Stimulated activated CD4-positive, alpha-beta T cell treated with anti-CD3 and anti-CD28 coated beads, Interleukin-1b, Interleukin-23, amount 100 ng/mL, for 48 hours (primary cell): ENCODE data around the gene MIOS.

Experiments
- DNase-seq: peaks from one replicate; pipeline ENCODE4 v3.0.0-alpha.2; 2020

Gene MIOS

DNA sequence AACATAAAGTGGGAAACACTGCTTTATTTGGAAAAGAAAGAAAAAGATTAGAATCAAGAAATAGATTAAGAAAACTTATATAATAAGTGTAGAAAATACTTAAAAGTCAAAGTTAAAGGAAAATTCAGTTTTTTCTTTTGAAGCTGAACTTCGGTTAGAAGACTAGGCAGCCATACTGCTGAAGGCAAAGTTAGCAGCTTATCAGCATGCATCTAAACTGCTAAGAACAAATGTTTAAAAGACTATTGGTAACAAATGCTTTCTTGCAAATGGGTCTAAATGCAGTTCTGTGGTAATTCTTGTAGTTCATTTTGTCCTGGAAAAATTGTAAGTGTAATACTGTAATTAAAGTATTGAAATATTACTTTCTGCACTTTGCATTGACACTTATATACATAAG lies 18.0 kb downstream of the MIOS start:
- no peak for DNase-seq

DNA sequence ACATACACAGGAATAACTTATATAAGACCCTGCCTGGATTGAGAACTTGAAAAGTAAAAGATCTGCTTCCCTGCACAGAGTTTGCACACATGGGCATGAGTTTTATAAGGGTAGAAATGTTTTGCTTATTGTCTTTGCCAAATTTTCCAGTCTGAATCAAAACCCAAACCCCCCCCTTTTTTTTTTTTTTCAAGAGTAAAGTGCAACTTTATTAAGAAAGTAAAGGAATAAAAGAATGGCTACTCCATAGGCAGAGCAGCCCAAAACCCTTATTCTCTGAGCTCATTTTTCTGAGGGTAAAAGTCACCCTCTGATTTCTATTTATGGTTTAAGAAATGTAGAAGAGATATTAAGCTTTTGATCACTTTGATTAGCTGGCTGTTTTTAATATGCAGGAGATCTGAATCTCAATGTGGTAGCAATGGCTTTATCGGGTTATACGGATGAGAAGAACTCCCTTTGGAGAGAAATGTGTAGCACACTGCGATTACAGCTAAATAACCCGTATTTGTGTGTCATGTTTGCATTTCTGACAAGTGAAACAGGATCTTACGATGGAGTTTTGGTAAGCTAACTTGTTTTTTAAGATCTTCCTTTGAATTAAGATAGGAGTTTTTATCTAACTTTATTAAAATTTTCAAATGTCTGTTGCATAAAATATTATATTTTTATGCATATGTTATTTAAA lies 18.7 kb downstream of the MIOS start:
- DNase-seq: no peak

DNA sequence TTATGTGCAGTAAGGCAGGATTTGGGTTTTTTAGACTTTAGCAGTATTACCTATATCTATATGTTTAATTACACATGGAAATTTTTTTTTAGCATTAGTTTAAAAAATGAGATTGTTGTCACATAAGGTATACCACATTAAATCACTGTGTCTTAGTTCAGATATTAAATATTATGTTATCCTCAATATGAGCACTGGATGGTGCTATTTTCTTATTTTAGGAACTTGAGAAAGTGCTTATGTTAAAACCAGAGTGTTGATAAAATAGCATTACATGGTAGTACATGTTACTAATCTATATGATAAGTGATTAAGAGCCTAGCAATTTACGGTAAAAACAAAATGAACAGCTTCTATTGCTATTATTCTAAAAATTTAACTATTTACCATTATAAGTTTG lies 28.8 kb downstream of the MIOS start:
- no peak for DNase-seq

DNA sequence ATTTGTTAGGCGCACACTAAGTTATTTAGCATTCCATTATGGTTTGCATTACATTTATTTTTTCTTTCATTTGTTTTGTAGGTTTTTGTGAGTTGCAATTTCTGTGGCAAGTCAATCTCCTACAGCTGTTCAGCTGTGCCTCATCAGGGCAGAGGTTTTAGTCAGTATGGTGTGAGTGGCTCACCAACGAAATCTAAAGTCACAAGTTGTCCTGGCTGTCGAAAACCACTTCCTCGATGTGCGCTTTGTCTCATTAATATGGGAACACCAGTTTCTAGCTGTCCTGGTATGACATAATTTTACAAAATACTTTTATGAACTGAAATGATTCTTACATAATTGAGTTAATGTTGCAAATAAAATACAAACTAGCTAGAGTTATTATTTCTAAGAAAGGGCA lies 29.5 kb downstream of the MIOS start:
- no peak for DNase-seq

DNA sequence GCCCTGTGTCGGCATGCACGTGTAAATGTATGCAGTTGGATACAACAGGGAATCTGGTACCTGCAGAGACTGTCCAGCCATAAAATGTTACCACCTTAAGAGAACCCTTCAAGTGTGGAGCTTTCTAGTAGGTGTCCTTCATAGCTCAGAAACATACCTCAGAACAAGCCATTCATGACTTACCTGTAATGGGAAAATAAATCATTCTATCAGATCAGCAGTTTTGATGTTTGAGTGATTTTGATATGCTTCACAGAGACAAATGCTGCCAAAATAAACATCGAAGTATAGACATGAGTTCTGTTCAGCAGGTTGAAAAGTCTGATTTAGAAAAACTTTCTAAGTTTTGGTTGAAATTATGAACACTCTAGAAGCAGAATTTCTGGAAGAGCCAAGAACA lies 40.3 kb downstream of the MIOS start:
- DNase-seq: no peak

DNA sequence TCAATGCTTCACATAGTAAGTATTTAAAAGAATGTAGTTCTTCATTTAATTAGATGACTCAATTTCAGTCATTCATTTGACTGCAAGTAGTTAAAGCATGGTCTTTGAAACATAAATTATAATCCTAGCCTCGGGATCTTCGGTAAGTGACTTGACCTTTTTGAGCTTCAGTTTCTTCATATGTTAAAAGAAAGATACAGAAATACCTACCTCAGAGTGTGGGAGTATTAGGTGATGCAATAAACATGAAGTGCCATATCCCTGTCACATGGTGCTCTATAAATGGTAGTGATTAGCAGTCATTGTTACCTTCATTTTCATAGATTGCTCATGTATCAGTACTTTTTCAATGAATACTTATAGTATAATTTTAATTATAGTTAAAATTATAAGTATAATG lies 42.6 kb downstream of the MIOS start:
- no peak for DNase-seq

DNA sequence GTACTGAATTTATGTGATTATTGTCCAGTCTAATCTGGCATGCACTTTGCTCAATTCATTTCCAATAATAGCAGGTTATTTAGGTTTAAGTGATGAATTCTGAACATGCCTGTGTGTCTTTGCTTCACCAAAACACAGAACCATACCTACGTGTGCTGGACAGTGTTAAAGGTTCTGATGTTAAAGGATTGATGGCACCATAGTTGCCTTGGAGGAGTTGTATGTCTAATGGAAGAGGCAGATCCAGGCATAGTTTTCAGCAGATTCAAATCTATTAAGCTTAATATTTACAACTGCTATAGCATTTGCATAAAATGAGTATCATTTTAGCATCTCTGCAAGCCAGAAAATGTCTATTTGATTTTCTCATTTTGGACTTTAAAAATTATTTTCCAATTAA lies 45.8 kb downstream of the MIOS start:
- no peak for DNase-seq

DNA sequence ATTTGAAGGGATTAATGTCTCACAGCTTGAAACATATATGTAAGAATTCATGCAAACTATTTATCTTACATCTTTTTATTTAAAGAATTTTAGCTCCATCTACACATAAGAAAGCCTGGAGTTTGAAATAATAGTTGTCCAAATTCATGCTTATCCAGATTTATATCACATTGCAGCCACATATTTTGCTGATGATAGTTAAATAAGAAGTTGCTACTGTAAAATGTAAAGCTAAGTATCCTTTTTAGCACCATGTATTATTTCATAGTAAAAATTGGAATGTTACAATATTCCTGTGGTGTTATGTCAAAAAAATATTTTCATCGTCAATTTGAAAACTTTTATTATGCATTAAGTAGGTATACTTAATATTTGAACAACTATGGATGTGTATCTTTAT lies 46.5 kb downstream of the MIOS start:
- no peak for DNase-seq

DNA sequence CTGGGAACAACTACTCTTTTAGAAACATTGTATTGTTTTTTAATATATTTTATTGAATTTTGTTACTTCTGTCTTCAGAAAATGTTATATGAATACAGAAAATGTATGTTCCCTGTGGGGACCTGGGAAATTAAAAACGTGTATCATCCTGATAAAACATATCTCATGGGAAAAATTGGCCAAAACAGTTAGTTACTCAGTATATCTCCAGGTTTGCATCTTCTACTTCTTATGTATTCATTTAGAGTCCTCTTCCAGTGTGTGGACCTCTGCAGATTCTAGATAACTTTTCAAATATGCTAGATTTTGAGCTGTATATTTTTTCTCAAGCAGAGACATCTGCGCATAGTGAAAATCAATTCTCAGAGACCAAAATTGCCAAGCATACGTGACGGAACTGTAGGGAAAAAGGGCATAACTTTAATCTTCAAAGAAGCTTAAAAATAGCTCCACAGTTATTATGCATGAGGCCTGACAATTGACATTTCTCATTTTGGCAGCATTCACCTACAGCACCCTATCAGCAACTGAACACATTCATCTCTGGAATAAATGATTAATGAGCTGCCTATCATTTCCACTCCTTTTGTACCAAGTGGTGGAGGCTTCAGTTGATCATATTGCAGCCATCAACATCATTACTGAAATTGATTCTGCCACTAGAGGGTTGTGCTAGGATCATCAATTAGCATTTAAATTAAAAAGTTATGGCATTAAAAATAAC lies 47.5 kb downstream of the MIOS start:
- no peak for DNase-seq

DNA sequence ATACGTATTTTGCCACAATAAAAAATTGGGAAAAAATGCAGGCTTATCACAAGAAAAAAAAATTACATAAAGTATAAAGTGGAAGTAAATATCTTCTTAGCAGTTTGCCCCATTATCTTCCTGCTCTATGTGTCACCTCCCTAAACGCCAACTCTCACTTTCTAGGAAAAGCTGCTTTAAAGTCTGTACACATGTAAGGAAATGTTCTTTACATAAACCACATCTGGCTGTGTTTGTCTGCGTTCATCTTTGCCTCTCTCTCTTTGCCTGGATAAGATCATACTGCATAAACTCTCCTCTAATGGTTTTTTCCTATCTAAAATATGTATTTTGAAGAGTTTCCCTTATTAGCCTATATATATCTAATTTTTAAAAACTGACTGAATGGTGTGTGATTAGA lies 50.9 kb downstream of the MIOS start:
- no peak for DNase-seq

DNA sequence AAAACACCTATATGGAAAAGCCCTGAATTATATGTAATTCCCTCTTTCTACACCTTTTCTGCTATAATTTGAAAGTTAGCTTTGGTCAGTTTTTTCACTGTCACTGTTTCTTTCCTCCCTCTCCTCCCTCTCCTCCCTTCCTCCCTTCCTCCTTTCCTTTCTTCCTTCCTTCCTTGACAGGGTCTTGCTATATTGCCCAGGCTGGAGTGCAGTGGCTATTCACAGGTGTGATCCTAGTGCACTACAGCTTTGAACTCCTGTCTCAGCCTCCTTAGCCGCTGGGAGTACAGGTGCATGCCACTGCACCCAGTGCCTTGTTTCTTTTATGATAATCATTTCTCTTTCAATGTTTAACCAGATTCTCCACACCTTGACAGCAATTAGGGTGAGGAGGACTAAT lies 51.7 kb downstream of the MIOS start:
- no peak for DNase-seq

DNA sequence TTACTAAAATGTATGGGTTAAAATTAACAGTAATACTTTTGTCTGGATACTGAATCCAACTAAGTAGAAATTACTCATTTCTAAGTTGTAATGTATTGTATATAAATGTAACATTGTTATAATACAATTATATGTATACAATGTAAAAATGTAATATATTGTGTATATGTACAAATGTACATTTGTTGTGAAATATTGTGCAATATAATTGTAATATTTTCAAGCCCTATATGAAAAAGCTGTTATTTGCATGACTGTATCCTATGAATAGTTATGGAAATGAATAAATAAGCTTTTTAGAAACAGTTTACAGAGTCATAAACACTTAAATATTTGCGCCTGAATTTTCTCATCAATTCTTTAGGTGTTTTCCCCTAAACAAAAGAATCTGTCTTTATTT lies 53.6 kb downstream of the MIOS start:
- DNase-seq: no peak

DNA sequence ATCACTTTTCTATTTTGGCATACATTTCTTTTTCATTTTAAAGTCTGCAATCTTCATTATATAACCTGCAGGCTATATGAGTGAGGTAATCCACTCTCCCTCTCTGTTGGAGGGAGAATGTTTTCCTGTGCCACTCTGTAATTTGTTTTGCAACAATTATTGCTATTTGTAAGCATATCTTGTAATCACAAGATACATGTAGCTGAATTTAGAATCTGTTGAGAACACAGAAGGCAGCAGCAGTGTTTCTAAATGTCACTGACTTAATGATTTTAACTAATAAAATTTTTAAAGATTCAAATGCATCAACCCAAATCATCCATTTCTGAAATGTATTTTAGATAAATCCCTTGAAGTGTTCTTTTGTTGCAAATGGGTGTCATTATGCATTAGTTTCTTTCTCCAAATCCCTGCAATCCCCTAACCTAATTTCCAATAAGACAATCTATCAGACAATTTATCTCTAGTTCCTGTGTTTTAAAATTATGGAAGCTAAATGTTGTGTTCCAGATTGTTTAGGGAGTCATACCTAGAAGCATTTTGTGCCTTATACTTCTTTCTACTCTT lies 54.0 kb downstream of the MIOS start:
- DNase-seq: no peak

DNA sequence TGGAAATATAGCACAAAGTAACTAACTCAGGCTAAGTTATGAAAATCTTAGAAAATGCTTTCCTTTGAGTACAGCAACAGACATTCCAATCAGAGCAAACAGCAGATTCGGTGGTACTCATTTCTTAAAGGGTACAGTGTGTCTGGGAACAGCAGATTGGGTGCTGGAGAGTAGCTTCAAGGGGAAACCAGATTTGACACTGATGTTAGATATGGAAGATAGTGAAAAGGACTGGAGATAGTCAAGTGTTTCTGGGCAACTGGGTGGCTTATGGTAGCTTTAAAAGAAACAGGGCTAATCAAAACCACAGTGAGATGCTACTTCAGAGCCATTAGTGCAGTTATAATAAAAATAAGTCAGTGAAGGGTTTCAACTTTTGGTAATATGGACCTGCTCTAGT lies 61.8 kb downstream of the MIOS start:
- DNase-seq: no peak

DNA sequence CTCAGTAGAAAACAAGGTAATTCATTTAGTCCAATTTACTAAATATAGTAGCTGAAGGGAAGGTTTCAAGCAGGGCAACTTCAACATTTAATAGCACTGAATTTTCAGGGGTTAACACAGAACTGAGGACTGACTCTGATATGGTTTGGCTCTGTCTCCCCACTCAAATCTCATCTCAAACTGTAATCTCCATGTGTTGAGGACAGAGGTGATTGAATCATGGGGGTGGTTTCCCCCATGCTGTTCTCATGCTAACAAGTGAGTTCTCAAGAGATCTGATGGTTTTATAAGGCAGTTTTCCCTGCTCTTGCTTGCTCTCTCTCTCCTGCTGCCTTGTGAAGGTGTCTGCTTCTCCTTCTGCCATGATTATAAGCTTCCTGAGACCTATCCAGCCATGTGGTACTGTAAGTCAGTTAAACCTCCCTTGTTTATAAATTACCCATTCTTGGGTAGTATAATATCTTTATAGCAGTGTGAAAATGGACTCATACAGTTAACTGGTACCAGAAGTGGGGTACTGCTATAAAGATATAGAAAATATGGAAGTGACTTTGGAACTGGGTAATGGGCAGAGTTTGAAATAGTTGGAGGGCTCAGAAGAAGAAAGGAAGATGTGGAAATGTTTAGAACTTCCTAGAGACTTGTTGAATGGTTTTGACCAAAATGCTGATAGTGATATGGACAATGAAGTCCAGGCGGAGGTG lies 64.1 kb downstream of the MIOS start:
- no peak for DNase-seq

DNA sequence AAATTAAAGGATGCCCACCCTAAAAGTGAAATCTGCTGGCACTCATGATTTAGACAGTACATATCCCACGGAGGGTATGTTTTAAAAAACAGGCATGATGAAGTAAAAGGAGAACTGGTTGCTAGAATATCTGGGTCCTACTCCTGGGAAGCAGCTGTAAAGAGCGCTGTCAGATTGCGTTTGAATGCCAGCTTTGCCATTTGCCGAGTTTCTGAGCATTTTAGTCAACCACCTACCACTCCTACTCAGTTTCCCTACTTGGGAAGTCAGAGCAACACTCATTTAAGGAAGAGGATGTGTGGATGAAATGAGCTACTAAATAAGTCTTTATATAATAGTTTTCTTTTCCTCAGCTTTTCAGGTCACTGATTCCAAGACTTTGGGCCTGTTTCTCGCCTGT lies 72.7 kb downstream of the MIOS start:
- DNase-seq: no peak

DNA sequence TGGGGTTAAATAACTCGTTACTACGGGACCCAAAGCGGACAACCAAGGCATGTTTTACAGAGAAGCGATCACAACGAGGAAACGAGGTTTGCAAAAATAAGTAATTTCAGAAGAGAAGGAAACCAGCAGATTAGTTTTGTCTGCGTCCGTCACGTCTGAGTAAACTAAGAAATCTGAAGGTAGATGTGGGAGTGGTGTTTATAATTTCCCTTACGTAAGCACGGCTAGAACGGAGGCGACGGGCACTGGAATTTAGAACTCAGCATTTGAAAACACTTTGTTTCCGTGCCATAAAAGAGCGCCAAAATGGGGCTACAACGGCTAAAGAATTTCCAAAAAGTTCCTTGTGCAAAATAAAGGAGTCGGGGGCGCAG lies 73.2 kb downstream of the MIOS start:
- DNase-seq: peak; percentile 57

DNA sequence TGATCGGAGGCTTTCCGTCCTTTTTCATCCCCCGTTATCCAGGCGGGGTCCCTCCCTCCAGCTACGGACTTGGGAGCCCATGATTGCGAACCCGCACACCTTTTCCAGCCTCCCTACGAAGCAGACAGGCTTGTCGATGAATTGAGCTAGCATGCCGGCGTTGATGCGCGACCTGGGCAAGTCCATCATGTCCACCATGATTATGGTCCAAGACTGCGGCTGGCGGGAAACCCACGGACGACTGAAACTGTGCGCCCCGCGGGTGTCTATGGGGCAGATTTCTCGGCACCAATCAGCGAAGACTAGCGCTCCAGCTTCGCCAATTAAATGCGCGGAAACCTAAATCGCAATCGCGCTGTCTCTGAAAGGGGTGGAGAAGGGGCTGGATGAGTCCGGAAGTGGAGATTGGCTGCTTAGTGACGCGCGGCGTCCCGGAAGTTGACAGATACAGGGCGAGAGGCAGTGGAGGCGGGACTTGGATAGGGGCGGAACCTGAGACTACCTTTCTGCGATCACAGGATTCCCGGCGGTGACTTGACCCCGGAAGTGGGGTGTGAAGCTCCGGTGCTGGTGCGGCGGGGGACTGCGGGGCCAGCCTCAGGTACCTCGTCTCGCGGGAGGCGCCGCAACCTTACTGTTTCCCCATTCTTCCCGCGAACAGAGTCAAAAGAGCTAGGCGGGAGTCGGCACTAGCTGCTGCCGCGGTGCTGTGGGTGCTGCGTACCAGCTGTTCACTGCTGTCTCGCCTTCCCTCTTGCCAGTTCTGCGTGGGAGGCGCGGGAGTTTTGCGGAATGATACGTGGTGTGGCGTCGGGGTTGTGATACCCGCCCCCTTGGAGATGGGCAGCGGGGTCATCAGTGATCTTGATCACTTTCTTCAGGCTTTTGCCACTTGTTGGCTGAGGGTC lies 73.8 kb downstream of the MIOS start, which contains the start of gene UMAD1:
Gene UMAD1 (plus strand): TSS at position 532 of the 908 bp plus-strand sequence. CDS start 32,620 bp downstream, outside the sequence.
- peak; percentile 99 for DNase-seq

DNA sequence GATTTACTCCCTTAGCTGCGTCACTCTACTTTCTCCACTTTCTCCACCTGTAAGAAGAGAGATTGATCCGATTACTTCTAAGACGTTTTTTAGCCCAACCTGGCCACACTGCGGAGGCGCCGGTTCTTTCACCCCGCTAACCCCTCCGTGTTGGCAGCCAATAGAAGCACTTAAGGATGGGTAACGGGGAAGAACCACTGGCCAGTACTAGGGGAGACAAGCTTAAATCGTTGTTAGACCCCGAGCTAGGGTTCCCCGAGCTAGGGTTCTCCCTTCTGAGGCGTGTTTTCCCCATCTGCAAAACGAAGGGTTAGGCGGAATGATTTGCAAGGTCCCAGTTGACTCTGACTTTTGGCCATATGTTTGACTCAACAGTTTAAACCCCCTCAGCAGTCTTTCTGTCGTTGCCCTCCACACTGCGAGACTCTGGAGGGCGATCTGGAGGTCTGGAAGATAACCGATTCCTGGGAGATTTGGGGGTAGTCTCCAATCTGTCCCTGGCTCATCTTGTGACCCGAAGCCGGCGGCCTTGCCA lies 74.5 kb downstream of the MIOS start:
- no peak for DNase-seq

DNA sequence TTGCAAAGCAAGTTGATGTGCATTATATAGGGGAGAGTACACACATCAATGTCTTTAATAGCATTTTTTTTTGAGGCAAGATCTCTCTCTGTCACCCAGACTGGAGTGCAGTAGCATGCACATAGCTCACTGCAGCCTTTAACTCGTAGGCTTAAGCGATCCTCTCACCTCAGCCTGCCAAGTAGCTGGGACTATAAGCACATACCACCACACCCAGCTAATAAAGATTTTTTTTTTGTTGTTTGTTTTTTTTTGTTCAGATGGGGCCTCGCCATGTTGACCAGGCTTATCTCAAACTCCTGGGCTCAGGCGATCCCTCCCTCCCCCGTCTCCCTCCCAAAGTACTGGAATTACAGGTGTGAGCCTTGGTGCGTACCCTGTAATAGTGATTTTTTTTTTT lies 75.4 kb downstream of the MIOS start:
- no peak for DNase-seq

DNA sequence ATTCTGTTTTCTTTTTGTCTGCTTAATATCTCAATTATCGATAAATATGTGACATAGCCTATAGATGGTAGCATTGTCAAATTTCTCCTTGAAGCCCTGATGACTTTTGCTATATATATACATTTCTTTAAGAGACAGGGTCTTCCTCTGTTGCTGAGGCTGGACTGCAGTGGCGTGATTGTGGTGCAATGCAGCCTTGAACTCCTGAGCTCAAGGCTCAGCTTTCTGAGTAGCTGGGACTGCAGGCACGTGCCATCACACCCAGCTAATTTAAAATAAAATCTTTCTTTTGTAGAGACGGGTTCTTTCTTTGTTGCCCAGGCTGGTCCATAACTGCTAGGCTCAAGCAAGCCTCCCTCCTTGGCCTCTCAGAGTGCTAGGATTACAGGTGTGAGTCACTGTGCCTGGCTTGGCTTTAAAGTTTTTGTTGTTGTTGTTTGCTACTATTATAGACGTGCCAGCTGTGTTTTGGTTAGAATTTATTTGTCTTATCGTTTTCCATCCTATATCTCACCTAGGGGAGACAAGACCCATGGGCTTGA lies 80.9 kb downstream of the MIOS start:
- no peak for DNase-seq

DNA sequence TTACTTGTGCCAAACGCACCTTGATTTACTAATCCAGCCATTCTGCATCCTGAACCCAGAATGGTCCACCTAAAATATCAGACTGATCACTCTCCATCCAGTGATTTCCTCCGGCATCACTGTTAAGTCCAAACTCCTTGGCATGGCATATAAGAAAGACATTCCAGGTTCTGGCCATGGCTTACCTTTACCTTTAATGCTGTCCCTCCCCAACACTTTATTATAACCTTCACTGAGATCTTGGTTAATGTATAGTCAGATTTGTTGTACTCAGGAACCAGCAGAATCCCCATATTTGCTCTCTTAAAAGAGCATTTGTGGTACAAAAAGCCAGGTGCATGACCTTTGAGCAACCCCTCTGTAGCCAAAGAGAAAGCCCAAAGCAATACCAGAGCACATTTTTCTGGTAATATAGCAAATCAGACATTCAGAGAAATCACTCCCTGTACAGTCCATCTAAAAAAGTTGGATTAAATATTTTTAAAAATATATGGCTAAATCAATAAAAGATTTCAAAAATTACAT lies 84.1 kb downstream of the MIOS start:
- no peak for DNase-seq
